ENCODE data around the gene CALN1.

Gene CALN1

GRCh38 chr7:72334698-72335097, 77.4 kb downstream of the CALN1 start:
- Histone ChIP-seq H3K36me3 (ENCODE audit: low read depth) (no peaks in the 10 kb centered on the region), H3K27ac (ENCODE audit: poor library complexity, severe bottlenecking) (no peak overlapping the region), H3K4me3 (ENCODE audit: severe bottlenecking) (no peak overlapping the region), H3K27me3 (ENCODE audit: insufficient read depth, poor library complexity, severe bottlenecking) (peaks cover 45% of the 10 kb centered on the region), H3K9me3 (ENCODE audit: severe bottlenecking) (peaks cover 1% of the 10 kb centered on the region), H3K4me1 (ENCODE audit: insufficient read depth, poor library complexity, severe bottlenecking) (no peaks in the 10 kb centered on the region)
- DNase-seq (ENCODE audit: low spot score) (no peak), ATAC-seq (ENCODE audit: low read depth) (no peak)
- no peak for TF ChIP-seq CTCF (IDR thresholded peaks at IDR 0.05; ENCODE audit: poor library complexity, severe bottlenecking)

GRCh38 chr7:72334066-72334465, 78.1 kb downstream of the CALN1 start:
- H3K4me3 ChIP-seq (ENCODE audit: severe bottlenecking), result no peak overlapping the region
- no peaks in the 10 kb centered on the region for H3K4me1 ChIP-seq (ENCODE audit: insufficient read depth, poor library complexity, severe bottlenecking)
- no peak for ATAC-seq (ENCODE audit: low read depth)
- no peaks in the 10 kb centered on the region for H3K36me3 ChIP-seq (ENCODE audit: low read depth)
- H3K9me3 ChIP-seq (ENCODE audit: severe bottlenecking), result peaks cover 1% of the 10 kb centered on the region
- DNase-seq (ENCODE audit: low spot score), result no peak
- H3K27ac ChIP-seq (ENCODE audit: poor library complexity, severe bottlenecking), result no peak overlapping the region
- no peak for TF ChIP-seq CTCF (IDR thresholded peaks at IDR 0.05; ENCODE audit: poor library complexity, severe bottlenecking)
- peaks cover 45% of the 10 kb centered on the region for H3K27me3 ChIP-seq (ENCODE audit: insufficient read depth, poor library complexity, severe bottlenecking)

GRCh38 chr7:72326811-72327210, 85.3 kb downstream of the CALN1 start:
- ATAC-seq (ENCODE audit: low read depth), result no peak

GRCh38 chr7:72326365-72326764, 85.8 kb downstream of the CALN1 start:
- no peak for TF ChIP-seq CTCF (IDR thresholded peaks at IDR 0.05; ENCODE audit: poor library complexity, severe bottlenecking)

More at GRCh38 chr7:72326811-72327210, 85.3 kb downstream of the CALN1 start:
- H3K9me3 ChIP-seq (ENCODE audit: severe bottlenecking), result peaks cover 1% of the 10 kb centered on the region
- no peak for DNase-seq (ENCODE audit: low spot score)
- H3K36me3 ChIP-seq (ENCODE audit: low read depth), result no peaks in the 10 kb centered on the region
- no peak overlapping the region for H3K27ac ChIP-seq (ENCODE audit: poor library complexity, severe bottlenecking)
- H3K4me3 ChIP-seq (ENCODE audit: severe bottlenecking), result no peak overlapping the region
- no peaks in the 10 kb centered on the region for H3K27me3 ChIP-seq (ENCODE audit: insufficient read depth, poor library complexity, severe bottlenecking)
- no peak for TF ChIP-seq CTCF (IDR thresholded peaks at IDR 0.05; ENCODE audit: poor library complexity, severe bottlenecking)
- no peaks in the 10 kb centered on the region for H3K4me1 ChIP-seq (ENCODE audit: insufficient read depth, poor library complexity, severe bottlenecking)

GRCh38 chr7:72325561-72325960, 86.6 kb downstream of the CALN1 start:
- no peaks in the 10 kb centered on the region for H3K36me3 ChIP-seq (ENCODE audit: low read depth)
- TF ChIP-seq CTCF (IDR thresholded peaks at IDR 0.05; ENCODE audit: poor library complexity, severe bottlenecking), result no peak
- ATAC-seq (ENCODE audit: low read depth), result no peak
- no peaks in the 10 kb centered on the region for H3K27me3 ChIP-seq (ENCODE audit: insufficient read depth, poor library complexity, severe bottlenecking)
- no peak for DNase-seq (ENCODE audit: low spot score)
- no peak overlapping the region for H3K27ac ChIP-seq (ENCODE audit: poor library complexity, severe bottlenecking)
- peaks cover 1% of the 10 kb centered on the region for H3K9me3 ChIP-seq (ENCODE audit: severe bottlenecking)
- H3K4me3 ChIP-seq (ENCODE audit: severe bottlenecking), result no peak overlapping the region
- no peaks in the 10 kb centered on the region for H3K4me1 ChIP-seq (ENCODE audit: insufficient read depth, poor library complexity, severe bottlenecking)

More at GRCh38 chr7:72326365-72326764, 85.8 kb downstream of the CALN1 start:
- Histone ChIP-seq H3K4me3 (ENCODE audit: severe bottlenecking) (no peak overlapping the region), H3K4me1 (ENCODE audit: insufficient read depth, poor library complexity, severe bottlenecking) (no peaks in the 10 kb centered on the region), H3K27me3 (ENCODE audit: insufficient read depth, poor library complexity, severe bottlenecking) (no peaks in the 10 kb centered on the region), H3K27ac (ENCODE audit: poor library complexity, severe bottlenecking) (no peak overlapping the region), H3K36me3 (ENCODE audit: low read depth) (no peaks in the 10 kb centered on the region), H3K9me3 (ENCODE audit: severe bottlenecking) (peaks cover 1% of the 10 kb centered on the region)
- no peak for DNase-seq (ENCODE audit: low spot score)
- ATAC-seq (ENCODE audit: low read depth), result peak; percentile 73

Measured in RWPE2 (cell line).